ENCODE results near the gene ADGRG3. TPM values are rescaled to one million over a fixed set of nuclear protein-coding genes. Genes with fewer than 3 reads are reported as not detected.

ADGRG3 gene
- total and polyA plus RNA-seq, 9 of the 15 experiments (the other 6 are each of a cell fraction or from before 2014, with no cell fraction given), result 0.09 to 0.52 (median 0.14) TPM; not detected in 3

DNA sequence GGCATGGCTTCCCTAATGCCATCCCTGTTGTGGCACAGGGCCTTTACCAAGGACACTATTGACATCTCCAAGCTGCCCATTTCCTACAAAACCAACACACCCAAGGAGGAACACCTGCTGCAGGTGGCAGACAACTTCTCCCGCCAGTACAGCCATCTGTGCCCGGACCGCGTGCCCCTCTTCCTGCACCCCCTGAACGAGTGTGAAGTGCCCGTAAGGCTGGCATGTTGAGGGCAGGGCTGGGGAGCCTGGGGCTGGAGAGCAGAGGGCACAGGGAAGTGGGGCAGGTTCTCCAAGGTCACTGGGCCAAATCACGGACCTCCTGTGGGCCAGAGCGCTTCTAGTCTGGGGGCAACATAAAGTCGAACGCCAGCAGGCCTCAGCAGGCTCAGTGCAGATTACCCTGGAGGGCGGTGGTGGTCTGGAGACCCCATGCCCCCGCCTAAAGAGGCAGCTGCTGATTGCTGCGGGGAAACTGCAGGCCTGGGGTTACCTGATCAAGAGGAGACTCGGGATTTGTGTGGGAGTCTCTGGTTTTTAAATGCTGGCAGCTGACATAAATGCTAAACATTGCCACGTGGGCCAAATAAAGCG lies 30.8 kb downstream of the ADGRG3 start:
- DNase-seq (ENCODE audit: extremely low read depth in 1 of 4, low spot score in 3 of 4) (no peak), ATAC-seq (no peak), FAIRE-seq (no peak)
- Histone ChIP-seq H3K36me3 (ENCODE audit: control insufficient read depth, insufficient read depth, low read length) (no peaks in the 10 kb centered on the region), H2AFZ (ENCODE audit: low read depth, low read length) (no peak overlapping the region), H3K9ac (ENCODE audit: insufficient read depth in 1 of 2, low read depth in 2 of 2, low read length in 2 of 2) (no peak overlapping the region), H3K4me2 (ENCODE audit: insufficient read depth, low read length) (no peak overlapping the region), H3K9me1 (ENCODE audit: control insufficient read depth, insufficient read depth, low read length) (no peaks in the 10 kb centered on the region), H4K20me1 (replicated peaks; ENCODE audit: control insufficient read depth, insufficient read depth, low read length) (no peaks in the 10 kb centered on the region), H3K27me3 (ENCODE audit: control insufficient read depth in 2 of 2, insufficient read depth in 2 of 2, low read length in 2 of 2) (no peaks in the 10 kb centered on the region), H3K9me3 (replicated peaks; ENCODE audit: control insufficient read depth, insufficient read depth, low read depth, low read length) (0 out of 2 replicates have a peak, but pooled peaks cover 2% of the 10 kb centered on the region), H3K79me2 (ENCODE audit: control insufficient read depth, insufficient read depth, low read length) (no peaks in the 10 kb centered on the region), H3K4me1 (replicated peaks in 1 of 2; ENCODE audit: control insufficient read depth in 2 of 2, insufficient read depth in 2 of 2, low read length in 2 of 2) (peaks cover 32 to 49% of the 10 kb centered on the region in 2 experiments), H3K4me3 (no peak overlapping the region), H3K27ac (ENCODE audit: extremely low read depth, low read depth, low read length) (no peak overlapping the region)
- in situ Hi-C loops (cut with MboI), result no loop called here
- POLR2A ChIA-PET, result interaction anchor here (0.6 to 3.3 kb wide), 2 partner anchors 9 to 81 kb away, joined by 3 to 15 read pairs; no protein-coding TSS in a partner anchor
- CTCF ChIA-PET (ENCODE audit: low intra/inter-chr PET ratio), result no interaction called here
- WGBS (ENCODE audit: insufficient coverage, low coverage, missing lambda C conversion rate), result 40% methylated on average over 10 of the region's 16 CpGs
- intact Hi-C loops (cut with micrococcal nuclease), result no loop called here
- no TSS peak for BruUV-seq (replicated peaks)
- TF ChIP-seq PRDM10 (IDR thresholded peaks at IDR 0.05; ENCODE audit: partially characterized antibody) (no peak), ZNF311 (CRISPR knock-in tag; IDR thresholded peaks at IDR 0.05) (no peak), GTF3C2 (IDR thresholded peaks at IDR 0.05; ENCODE audit: borderline replicate concordance, extremely low read depth, insufficient read length) (no peak)
